Upper lobe of left lung (tissue), 4 donors: ENCODE data around the gene MIPOL1.

Experiments
- CTCF ChIP-seq, 6 experiments: fragments of 450-650 bp in 4 of 6; fragments of 200-600 bp in 2 of 6; sonication (generic) in 2 of 6; IDR thresholded peaks; one replicate each; pipeline ENCODE4 v1.5.1; 2016 to 2019; ENCODE audit warnings: antibody characterized with exemption in 6 of 6
- EP300 ChIP-seq, 4 donors: sonication (generic); formaldehyde crosslinking; IDR thresholded peaks; one replicate each; pipeline ENCODE4 v1.5.1; 2017; ENCODE audit warnings: antibody characterized with exemption in 4 of 4, control low read depth in 2 of 4
- POLR2A ChIP-seq, 4 donors: fragments of 450-650 bp; IDR thresholded peaks; one replicate each; pipeline ENCODE4 v1.5.1; 2016 to 2017; ENCODE audit warnings: antibody characterized with exemption in 4 of 4, mild to moderate bottlenecking in 2 of 4
- POLR2AphosphoS5 ChIP-seq, 2 donors: sonication (generic); formaldehyde crosslinking; IDR thresholded peaks; one replicate each; pipeline ENCODE4 v1.5.1; 2017; ENCODE audit warnings: antibody characterized with exemption in 2 of 2

GRCh38 chr14:37466623-37467088 lies 268.9 kb downstream of the MIPOL1 start:
- TF ChIP-seq CTCF (IDR thresholded peaks at IDR 0.05) (no peak), EP300 (IDR thresholded peaks at IDR 0.05) (peak in 1 of 4 donors; percentile 17), POLR2A (IDR thresholded peaks at IDR 0.05) (no peak), POLR2AphosphoS5 (IDR thresholded peaks at IDR 0.05) (no peak)
